ENCODE results near the gene DISP3. TPM values are rescaled to one million over a fixed set of nuclear protein-coding genes. Genes with fewer than 3 reads are reported as not detected.

DISP3 gene
- total RNA-seq, 1 experiment from 2014 or later = 2.3 TPM

- no peak for ATAC-seq
- no peaks in the 10 kb centered on the region for H3K36me3 ChIP-seq (ENCODE audit: control insufficient read depth in 1 of 2, insufficient read depth in 2 of 2, low read length in 2 of 2)
- no peaks in the 10 kb centered on the region for H3K79me2 ChIP-seq (ENCODE audit: insufficient read depth, low read length)
- peaks cover 6 to 8% of the 10 kb centered on the region in 2 experiments; a peak in 2 of 4 replicates for H3K9me3 ChIP-seq (ENCODE audit: control insufficient read depth in 1 of 2, insufficient read depth in 1 of 2, low read depth in 1 of 2, low read length in 2 of 2)
- no peaks in the 10 kb centered on the region for H3K4me1 ChIP-seq (ENCODE audit: control insufficient read depth in 1 of 2, insufficient read depth in 2 of 2, low read length in 2 of 2)
- ChIA-PET POLR2A (no interaction called here), CTCF (no interaction called here), RAD21 (ENCODE audit: low non-redundant PET in 1 of 2, low total read pairs in 2 of 2, uncharacterized antibody in 2 of 2, unreplicated experiment in 2 of 2) (no interaction called here)
- TF ChIP-seq ELF1 (IDR thresholded peaks at IDR 0.05; ENCODE audit: borderline replicate concordance, low read depth) (no peak), ZFX (IDR thresholded peaks at IDR 0.05) (no peak), EGR1 (IDR thresholded peaks at IDR 0.05; ENCODE audit: low read depth) (no peak), CEBPB (IDR thresholded peaks at IDR 0.05; ENCODE audit: low read depth) (no peak), ZNF274 (IDR thresholded peaks at IDR 0.05; ENCODE audit: low read depth, low read length) (no peak), YY1 (IDR thresholded peaks at IDR 0.05; ENCODE audit: extremely low read depth, insufficient replicate concordance, low read depth, low read length) (no peak), TCF7L2 (IDR thresholded peaks at IDR 0.05; ENCODE audit: borderline replicate concordance, extremely low read depth, insufficient read depth, insufficient read length) (no peak), EZH2 (IDR thresholded peaks at IDR 0.05) (no peak), SP1 (IDR thresholded peaks at IDR 0.05; ENCODE audit: low read depth) (no peak), ZBTB33 (IDR thresholded peaks at IDR 0.05; ENCODE audit: extremely low read depth, insufficient replicate concordance, low read length) (no peak), FOSL1 (IDR thresholded peaks at IDR 0.05; ENCODE audit: low read depth) (no peak), ATF3 (IDR thresholded peaks at IDR 0.05) (no peak), CBX3 (IDR thresholded peaks at IDR 0.05; ENCODE audit: low read depth) (no peak), SRF (IDR thresholded peaks at IDR 0.05; ENCODE audit: low read depth) (no peak), REST (IDR thresholded peaks at IDR 0.05; ENCODE audit: low read depth) (no peak), SIN3A (IDR thresholded peaks at IDR 0.05; ENCODE audit: low read depth) (no peak)
- H3K4me3 ChIP-seq (replicated peaks in 1 of 2; ENCODE audit: low read depth in 1 of 2, low read length in 2 of 2) = no peak overlapping the region
- no peaks in the 10 kb centered on the region for H3K27me3 ChIP-seq (ENCODE audit: insufficient read depth, low read length)
- no peak overlapping the region for H3K27ac ChIP-seq (ENCODE audit: low read depth, low read length)
- no peak overlapping the region for H3K9ac ChIP-seq (ENCODE audit: low read length)
- intact Hi-C loops (cut with micrococcal nuclease) = no loop called here
- H3K9me2 ChIP-seq (ENCODE audit: insufficient read depth) = no peaks in the 10 kb centered on the region
- no peak for DNase-seq (ENCODE audit: low read depth, low spot score)
- no peak overlapping the region for H2AFZ ChIP-seq (ENCODE audit: low read depth, low read length, poor library complexity, severe bottlenecking)
- BruUV-seq (replicated peaks) = no TSS peak
- H4K20me1 ChIP-seq (ENCODE audit: insufficient read depth) = no peaks in the 10 kb centered on the region
- H3K4me2 ChIP-seq (ENCODE audit: low read length) = no peak overlapping the region
These were observed 21.9 kb downstream of the DISP3 start for GRCh38 chr1:11500881-11501280.

Measured in HCT116 (cell line).